ENCODE data around the gene KRT72. TPM values are rescaled to one million over a fixed set of nuclear protein-coding genes. Genes with fewer than 3 reads are reported as not detected.

KRT72 gene
- polyA plus RNA-seq, 1 donor (not counting 4 experiments of a cell fraction or from before 2014, with no cell fraction given): not detected

DNA sequence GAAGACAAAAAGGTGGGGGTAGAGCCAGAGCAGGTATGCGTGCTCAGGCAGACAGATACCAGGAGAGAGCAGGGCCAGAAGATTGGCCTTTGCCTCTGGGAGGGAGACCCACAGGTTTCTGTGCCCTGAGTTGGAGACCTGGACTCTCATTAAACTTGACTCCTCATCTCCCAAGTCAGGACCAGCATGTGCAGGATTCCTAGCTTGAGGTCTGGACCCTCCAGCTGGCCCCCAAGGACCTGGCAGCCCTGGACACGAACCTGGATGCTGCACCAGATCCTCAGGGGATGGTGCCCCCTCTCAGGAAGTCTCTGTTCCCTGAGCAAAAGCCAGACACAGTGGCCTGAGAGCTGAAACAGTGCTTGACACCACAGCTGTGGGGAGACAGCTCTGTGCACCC, 27.6 kb upstream of the KRT72 start:
- Histone ChIP-seq H3K9me3 (ENCODE audit: control insufficient read depth, low read depth, low read length) (no peaks in the 10 kb centered on the region), H3K27me3 (ENCODE audit: control insufficient read depth, extremely low read depth, insufficient read depth, low read length) (peaks cover 46% of the 10 kb centered on the region), H3K9me1 (ENCODE audit: control insufficient read depth, extremely low read depth, insufficient read depth, low read length) (peaks cover 3% of the 10 kb centered on the region), H3K4me3 (ENCODE audit: control insufficient read depth in 2 of 3, extremely low read depth in 1 of 3, insufficient read depth in 2 of 3, low read depth in 1 of 3, low read length in 3 of 3) (no peak overlapping the region), H3K27ac (ENCODE audit: control insufficient read depth, insufficient read depth, low read length) (no peak overlapping the region), H3K4me2 (ENCODE audit: control insufficient read depth, extremely low read depth, insufficient read depth, low read depth, low read length) (no peak overlapping the region), H4K20me1 (ENCODE audit: control insufficient read depth, extremely low read depth, insufficient read depth, low read length) (no peaks in the 10 kb centered on the region), H3K36me3 (ENCODE audit: control insufficient read depth in 2 of 2, extremely low read depth in 1 of 2, insufficient read depth in 2 of 2, low read length in 2 of 2) (no peaks in the 10 kb centered on the region), H3K9ac (ENCODE audit: control insufficient read depth, extremely low read depth, insufficient read depth, low read length) (no peak overlapping the region), H2AFZ (ENCODE audit: control insufficient read depth, low read length) (no peak overlapping the region), H3K4me1 (ENCODE audit: control insufficient read depth, extremely low read depth, insufficient read depth, low read length) (no peaks in the 10 kb centered on the region), H3K79me2 (ENCODE audit: control insufficient read depth, insufficient read depth, low read length) (no peaks in the 10 kb centered on the region)
- dilution Hi-C loops (cut with MboI; ENCODE audit: extremely low pct_ligation_motif_present, low sequenced_read_pairs): no loop called here
- no peak for TF ChIP-seq CTCF (optimal IDR thresholded peaks at IDR 0.05 in 1 of 3, IDR thresholded peaks at IDR 0.05 in 1 of 3, conservative IDR thresholded peaks at IDR 0.05 in 1 of 3; ENCODE audit: extremely low read depth in 1 of 3, insufficient read depth in 2 of 3, low read length in 3 of 3)
- TF ChIP-seq EZH2 (IDR thresholded peaks at IDR 0.05; ENCODE audit: low read length): no peak
- DNase-seq (ENCODE audit: low read depth, low spot score) (no peak), FAIRE-seq (no peak)

- dilution Hi-C loops (cut with MboI; ENCODE audit: extremely low pct_ligation_motif_present, low sequenced_read_pairs): no loop called here
- H3K4me1 ChIP-seq (ENCODE audit: control insufficient read depth, extremely low read depth, insufficient read depth, low read length): no peaks in the 10 kb centered on the region
- no peak for FAIRE-seq
- H3K9ac ChIP-seq (ENCODE audit: control insufficient read depth, extremely low read depth, insufficient read depth, low read length): no peak overlapping the region
- no peak overlapping the region for H2AFZ ChIP-seq (ENCODE audit: control insufficient read depth, low read length)
- H3K4me3 ChIP-seq (ENCODE audit: control insufficient read depth in 2 of 3, extremely low read depth in 1 of 3, insufficient read depth in 2 of 3, low read depth in 1 of 3, low read length in 3 of 3): no peak overlapping the region
- no peak for TF ChIP-seq EZH2 (IDR thresholded peaks at IDR 0.05; ENCODE audit: low read length)
- TF ChIP-seq CTCF (optimal IDR thresholded peaks at IDR 0.05 in 1 of 3, IDR thresholded peaks at IDR 0.05 in 1 of 3, conservative IDR thresholded peaks at IDR 0.05 in 1 of 3; ENCODE audit: extremely low read depth in 1 of 3, insufficient read depth in 2 of 3, low read length in 3 of 3): no peak
- H3K79me2 ChIP-seq (ENCODE audit: control insufficient read depth, insufficient read depth, low read length): no peaks in the 10 kb centered on the region
- H3K27ac ChIP-seq (ENCODE audit: control insufficient read depth, insufficient read depth, low read length): no peak overlapping the region
- no peak overlapping the region for H3K4me2 ChIP-seq (ENCODE audit: control insufficient read depth, extremely low read depth, insufficient read depth, low read depth, low read length)
- no peaks in the 10 kb centered on the region for H3K9me3 ChIP-seq (ENCODE audit: control insufficient read depth, low read depth, low read length)
- no peaks in the 10 kb centered on the region for H3K36me3 ChIP-seq (ENCODE audit: control insufficient read depth in 2 of 2, extremely low read depth in 1 of 2, insufficient read depth in 2 of 2, low read length in 2 of 2)
- DNase-seq (ENCODE audit: low read depth, low spot score): no peak
- H3K27me3 ChIP-seq (ENCODE audit: control insufficient read depth, extremely low read depth, insufficient read depth, low read length): peaks cover 46% of the 10 kb centered on the region
- H3K9me1 ChIP-seq (ENCODE audit: control insufficient read depth, extremely low read depth, insufficient read depth, low read length): peaks cover 3% of the 10 kb centered on the region
- H4K20me1 ChIP-seq (ENCODE audit: control insufficient read depth, extremely low read depth, insufficient read depth, low read length): no peaks in the 10 kb centered on the region
These were observed 26.8 kb upstream of the KRT72 start for GRCh38 chr12:52628111-52628507.

Data from keratinocyte (primary cell).